Loucy (cell line): ENCODE data around the gene COL23A1.

Experiments used
- EZH2phosphoT487 ChIP-seq: fragments of 200-600 bp; IDR thresholded peaks from 2 replicates; pipeline ENCODE4 v1.6.1; 2018; ENCODE audit warnings: antibody characterized with exemption, mild to moderate bottlenecking, moderate library complexity, borderline replicate concordance
- TF ChIP-seq, protein P1 (sequence below): fragments of 200-600 bp; sonication (generic); conservative IDR thresholded peaks from 2 replicates; pipeline ENCODE4 v1.5.1; 2014; ENCODE audit warnings: mild to moderate bottlenecking, antibody characterized with exemption, low read length

GRCh38 chr5:178430186-178431062 is 159.8 kb downstream of the COL23A1 start:
- TF ChIP-seq, protein P1, sequence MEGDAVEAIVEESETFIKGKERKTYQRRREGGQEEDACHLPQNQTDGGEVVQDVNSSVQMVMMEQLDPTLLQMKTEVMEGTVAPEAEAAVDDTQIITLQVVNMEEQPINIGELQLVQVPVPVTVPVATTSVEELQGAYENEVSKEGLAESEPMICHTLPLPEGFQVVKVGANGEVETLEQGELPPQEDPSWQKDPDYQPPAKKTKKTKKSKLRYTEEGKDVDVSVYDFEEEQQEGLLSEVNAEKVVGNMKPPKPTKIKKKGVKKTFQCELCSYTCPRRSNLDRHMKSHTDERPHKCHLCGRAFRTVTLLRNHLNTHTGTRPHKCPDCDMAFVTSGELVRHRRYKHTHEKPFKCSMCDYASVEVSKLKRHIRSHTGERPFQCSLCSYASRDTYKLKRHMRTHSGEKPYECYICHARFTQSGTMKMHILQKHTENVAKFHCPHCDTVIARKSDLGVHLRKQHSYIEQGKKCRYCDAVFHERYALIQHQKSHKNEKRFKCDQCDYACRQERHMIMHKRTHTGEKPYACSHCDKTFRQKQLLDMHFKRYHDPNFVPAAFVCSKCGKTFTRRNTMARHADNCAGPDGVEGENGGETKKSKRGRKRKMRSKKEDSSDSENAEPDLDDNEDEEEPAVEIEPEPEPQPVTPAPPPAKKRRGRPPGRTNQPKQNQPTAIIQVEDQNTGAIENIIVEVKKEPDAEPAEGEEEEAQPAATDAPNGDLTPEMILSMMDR: no peak
- TF ChIP-seq EZH2phosphoT487: no peak
